ENCODE results near the gene CCDC15.

DNA sequence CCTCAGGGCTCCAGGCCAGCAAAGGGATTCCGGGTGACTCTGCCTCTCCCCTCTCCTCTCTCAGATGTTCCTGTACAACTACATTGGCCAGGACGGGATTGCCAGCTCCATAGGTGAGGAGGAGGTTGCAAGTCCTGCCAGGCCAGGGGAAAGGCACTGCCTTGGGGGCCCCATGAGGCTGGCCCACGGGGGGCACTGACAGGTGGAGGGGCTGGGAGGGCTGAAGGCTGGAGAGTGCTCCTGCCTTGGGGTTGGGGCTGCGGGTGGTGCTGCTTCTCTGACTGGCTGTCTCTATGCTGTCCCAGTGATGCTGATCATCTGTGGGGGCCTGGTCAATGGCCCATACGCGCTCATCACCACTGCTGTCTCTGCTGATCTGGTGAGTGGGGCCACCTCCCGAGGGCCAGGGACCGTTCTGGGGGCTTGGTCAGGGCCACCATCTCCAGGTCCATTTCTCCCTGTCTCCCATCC is 130.8 kb downstream of the CCDC15 start:
- TF ChIP-seq, protein P1, sequence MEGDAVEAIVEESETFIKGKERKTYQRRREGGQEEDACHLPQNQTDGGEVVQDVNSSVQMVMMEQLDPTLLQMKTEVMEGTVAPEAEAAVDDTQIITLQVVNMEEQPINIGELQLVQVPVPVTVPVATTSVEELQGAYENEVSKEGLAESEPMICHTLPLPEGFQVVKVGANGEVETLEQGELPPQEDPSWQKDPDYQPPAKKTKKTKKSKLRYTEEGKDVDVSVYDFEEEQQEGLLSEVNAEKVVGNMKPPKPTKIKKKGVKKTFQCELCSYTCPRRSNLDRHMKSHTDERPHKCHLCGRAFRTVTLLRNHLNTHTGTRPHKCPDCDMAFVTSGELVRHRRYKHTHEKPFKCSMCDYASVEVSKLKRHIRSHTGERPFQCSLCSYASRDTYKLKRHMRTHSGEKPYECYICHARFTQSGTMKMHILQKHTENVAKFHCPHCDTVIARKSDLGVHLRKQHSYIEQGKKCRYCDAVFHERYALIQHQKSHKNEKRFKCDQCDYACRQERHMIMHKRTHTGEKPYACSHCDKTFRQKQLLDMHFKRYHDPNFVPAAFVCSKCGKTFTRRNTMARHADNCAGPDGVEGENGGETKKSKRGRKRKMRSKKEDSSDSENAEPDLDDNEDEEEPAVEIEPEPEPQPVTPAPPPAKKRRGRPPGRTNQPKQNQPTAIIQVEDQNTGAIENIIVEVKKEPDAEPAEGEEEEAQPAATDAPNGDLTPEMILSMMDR (IDR thresholded peaks at IDR 0.05; ENCODE audit: borderline replicate concordance, extremely low read depth, low read length, poor library complexity, severe bottlenecking), result no peak
- TF ChIP-seq EZH2 (IDR thresholded peaks at IDR 0.05; ENCODE audit: borderline replicate concordance, low read depth, low read length, severe bottlenecking), result no peak
